GM08714 (cell line): ENCODE measurements around the gene DLGAP4.
"Not testable (repeated sequence)": the region's sequence is repeated elsewhere in the genome, so short reads cannot be mapped to it uniquely, and the experiment has no call there.

ENCODE experiments used
- H3K4me3 ChIP-seq: fragments of 200-500 bp; sonication (Bioruptor generic); 2 replicates; pipeline ENCODE4 v1.5.1; 2014; ENCODE audit warnings: mild to moderate bottlenecking, low read length, inconsistent platforms
- ZNF274 ChIP-seq: IDR thresholded peaks from 2 replicates; pipeline ENCODE4 v1.6.1; 2012; ENCODE audit warnings: mild to moderate bottlenecking, low read depth, low read length

The DLGAP4 gene

DNA sequence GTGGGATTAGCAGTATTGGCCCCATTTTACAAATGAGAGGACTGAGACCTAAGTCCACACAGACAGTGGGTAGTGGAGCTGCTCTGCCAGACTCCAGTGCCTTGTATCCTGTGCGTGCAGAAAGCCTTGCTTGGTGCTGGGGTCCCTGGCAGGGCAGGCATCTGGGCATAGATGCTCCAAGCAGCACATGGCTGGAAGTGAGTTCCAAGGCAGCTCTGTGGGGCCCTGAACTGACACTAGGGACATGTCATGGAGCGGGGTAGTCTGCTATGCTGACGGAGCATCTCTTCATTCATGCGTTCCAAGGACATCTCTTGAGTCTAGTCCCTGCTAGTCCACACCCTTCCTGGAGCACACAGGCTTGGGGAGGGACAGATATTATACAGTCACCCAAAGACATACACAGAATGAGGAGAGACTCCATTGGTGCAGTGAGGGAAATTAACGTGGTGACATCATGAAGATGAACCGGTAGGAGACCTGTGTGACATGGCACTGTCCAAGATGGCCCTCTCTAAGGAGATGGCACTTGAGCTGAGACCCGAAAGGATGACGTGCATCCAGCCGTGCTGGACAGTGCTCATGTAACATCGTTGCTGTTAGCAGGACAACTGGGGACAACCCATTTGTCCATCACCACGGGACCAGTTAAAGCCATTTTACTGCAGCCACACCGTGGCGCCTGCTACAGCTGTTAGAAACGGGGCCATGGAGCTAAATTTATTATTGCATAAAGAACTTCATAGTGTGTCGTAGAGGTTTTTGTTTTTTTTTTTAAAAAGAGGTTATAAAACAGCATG lies 65.1 kb downstream of the DLGAP4 start:
- TF ChIP-seq ZNF274 = no peak
- H3K4me3 ChIP-seq = no peak overlapping the region

- TF ChIP-seq ZNF274 = no peak
- no peak overlapping the region for H3K4me3 ChIP-seq
These were observed 66.5 kb downstream of the DLGAP4 start for GRCh38 chr20:36372666-36373065.

- no peak for TF ChIP-seq ZNF274
- no peak overlapping the region for H3K4me3 ChIP-seq
These were observed 67.0 kb downstream of the DLGAP4 start for GRCh38 chr20:36373089-36373488.

GRCh38 chr20:36374995-36375394 lies 68.9 kb downstream of the DLGAP4 start:
- no peak overlapping the region for H3K4me3 ChIP-seq
- no peak for TF ChIP-seq ZNF274

DNA sequence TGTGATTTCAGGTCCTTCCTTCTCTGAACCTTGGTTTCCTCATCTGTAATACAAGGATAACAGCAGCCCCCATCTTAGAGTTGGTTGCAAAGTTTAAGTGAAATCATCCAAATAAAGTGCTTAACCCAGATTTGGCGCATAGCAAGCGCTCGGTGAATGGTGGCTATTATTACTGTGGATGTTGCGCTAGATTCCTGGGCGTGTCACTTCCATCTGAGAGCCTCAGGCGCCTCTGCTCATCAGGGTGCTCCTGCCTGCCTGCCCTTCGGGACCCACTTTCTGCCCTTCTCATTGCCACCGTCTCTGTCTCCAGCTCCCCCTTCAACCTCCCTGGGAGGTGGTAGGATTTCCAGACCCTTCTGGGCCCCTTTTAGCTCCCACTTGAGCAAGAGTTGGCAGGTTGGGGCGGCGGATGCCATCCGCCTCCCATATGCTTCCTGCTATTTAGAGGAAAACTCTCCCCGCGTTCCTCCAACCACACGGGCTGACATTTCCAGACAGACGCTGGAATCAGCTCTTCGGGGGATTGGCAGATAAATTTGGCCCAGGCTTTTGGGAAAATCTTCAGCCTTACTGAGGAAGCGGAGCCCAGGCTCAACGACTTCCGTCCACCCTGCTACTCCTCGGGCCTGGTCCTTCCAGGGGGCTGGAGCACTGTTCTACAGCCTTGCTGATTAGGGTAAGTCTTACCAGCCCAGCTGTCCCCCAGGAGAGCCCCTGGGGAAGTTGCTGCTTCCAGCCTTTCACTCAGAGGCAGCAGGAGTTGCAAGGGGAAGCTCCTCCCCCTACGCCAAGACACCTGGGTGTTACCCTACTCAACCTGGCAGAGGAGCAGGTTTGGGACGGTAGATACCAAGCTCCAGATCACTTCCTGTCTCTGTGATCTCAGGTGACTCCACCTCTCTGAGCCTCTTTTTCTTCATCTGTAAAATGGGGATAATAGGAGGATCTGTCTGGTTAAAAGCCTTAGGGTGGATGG lies 71.5 kb downstream of the DLGAP4 start:
- no peak for TF ChIP-seq ZNF274
- no peak overlapping the region for H3K4me3 ChIP-seq

GRCh38 chr20:36378686-36379085 lies 72.5 kb downstream of the DLGAP4 start:
- no peak for TF ChIP-seq ZNF274
- H3K4me3 ChIP-seq = no peak overlapping the region

DNA sequence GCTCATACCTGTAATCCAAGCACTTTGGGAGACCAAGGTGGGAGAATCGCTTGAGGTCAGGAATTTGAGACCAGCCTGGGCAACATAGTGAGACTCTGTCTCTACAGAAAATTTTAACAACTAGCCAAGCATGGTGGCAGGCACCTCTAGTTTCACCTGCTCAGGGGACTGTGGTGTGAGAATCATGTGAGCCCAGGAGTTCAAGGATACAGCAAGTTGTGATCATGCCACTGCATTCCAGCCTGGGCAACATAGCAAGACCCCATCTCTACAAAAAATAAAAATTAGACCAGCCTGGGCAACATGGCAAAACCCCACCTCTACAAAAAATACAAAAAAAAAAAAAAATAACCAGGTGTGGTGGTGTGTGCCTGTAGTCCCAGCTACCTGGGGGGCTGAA lies 73.8 kb downstream of the DLGAP4 start:
- H3K4me3 ChIP-seq = not testable (repeated sequence)

DNA sequence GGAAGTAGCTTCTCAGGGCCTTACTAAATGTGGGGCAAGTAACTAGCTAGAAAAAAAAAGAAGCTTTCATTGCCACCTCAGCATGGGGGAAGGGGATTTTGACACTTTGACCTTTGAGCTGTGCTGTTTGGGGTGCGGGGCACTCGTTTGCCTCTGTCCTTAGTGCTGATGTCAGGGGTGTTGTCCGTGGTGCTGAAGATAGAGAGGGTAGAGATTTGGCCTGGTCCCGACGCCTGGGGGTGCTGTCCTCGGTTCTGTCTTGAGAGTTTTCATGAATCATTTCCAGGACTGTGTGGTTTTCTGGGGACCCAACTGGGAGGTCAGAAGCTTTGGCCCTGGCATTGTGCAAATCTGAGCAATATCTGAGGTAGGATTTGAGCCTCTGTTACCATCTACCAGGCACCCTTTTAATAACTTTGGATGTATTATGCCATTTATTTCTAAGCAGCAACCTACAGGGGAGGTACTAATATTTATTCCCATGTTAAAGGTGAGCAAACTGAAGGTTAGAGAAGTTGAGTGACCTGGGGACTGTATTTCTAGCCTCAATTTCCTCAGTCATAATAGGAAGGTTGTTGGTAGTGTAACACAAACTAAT lies 78.0 kb downstream of the DLGAP4 start:
- H3K4me3 ChIP-seq = no peak overlapping the region
- no peak for TF ChIP-seq ZNF274

- TF ChIP-seq ZNF274 = no peak
- no peak overlapping the region for H3K4me3 ChIP-seq
These were observed 79.4 kb downstream of the DLGAP4 start for GRCh38 chr20:36385503-36385902.

- TF ChIP-seq ZNF274 = no peak
These were observed 80.1 kb downstream of the DLGAP4 start for GRCh38 chr20:36386236-36386635.

GRCh38 chr20:36390269-36390668 lies 84.1 kb downstream of the DLGAP4 start:
- TF ChIP-seq ZNF274 = no peak
- no peak overlapping the region for H3K4me3 ChIP-seq

More at GRCh38 chr20:36386236-36386635, 80.1 kb downstream of the DLGAP4 start:
- H3K4me3 ChIP-seq = no peak overlapping the region

DNA sequence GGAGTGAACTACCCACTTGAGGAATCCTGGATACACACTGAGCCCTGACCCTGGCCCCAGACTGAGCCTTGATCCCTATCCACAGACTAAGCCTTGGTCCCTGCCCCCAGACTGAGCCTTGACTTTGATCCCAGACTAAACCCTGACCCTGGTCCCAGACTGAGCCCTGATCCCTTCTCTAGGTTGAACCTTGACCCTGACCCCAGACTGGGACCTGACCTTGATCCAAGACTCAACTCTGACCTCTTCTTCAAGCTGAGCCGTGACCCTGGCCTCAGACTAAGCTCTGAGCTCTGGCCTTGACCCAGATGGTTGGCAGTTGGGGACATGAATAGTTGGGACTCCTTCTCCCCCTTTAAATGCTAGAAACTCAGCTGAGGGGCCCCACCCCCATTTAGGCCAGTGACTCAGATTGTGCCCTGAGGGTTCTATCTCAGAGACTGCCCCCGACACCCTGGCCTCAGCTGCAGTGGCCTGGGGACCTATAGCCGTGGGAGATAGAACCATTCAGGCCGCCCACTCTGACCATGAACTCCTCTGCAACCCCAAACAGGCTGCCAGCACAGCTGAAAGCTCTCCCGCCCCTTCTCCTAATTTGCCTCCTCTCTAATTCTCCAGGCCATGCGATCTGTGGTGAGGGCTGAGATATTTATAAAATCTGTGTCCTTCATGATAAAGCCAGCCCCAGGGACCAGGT lies 84.7 kb downstream of the DLGAP4 start:
- no peak overlapping the region for H3K4me3 ChIP-seq
- no peak for TF ChIP-seq ZNF274

DNA sequence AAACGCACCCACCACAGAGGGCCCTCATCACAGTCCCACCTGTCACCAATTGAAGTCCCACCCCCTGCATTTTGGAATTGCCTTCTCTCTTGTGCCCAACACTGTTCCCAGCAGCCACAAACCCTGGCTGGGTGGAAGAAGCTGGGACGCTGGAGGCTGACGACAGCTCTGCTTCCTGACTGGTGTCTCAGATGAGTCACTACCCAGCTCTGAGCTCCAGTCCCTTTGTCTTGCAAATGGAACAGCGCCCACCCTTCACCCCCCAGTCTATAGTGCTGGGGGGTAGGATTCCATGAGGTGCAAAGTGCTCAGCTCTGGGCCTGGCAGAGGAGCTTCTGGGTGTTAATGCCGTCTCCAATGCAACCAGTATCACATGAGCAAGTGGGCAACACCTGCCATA lies 85.3 kb downstream of the DLGAP4 start:
- TF ChIP-seq ZNF274 = no peak

DNA sequence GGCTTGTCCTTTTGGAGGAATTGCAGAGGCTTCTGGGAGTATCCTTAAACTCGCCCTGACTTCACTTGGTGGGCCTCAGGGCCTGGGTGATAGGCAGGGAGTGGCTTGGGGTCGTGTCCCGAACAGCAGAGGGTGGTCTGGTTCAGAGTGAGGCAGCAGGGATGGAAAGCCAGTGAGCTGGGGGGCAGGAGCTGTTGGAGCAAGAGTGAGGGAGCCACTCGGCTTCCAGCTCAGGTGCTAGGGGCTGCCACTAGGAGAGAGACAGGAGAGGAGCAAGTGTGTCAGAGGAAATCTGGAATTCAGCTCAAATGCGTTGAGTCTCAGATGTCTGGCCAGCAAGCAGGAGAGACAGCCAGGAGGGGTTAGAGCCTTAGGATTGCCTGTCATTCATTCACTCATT lies 85.8 kb downstream of the DLGAP4 start:
- TF ChIP-seq ZNF274 = no peak
- H3K4me3 ChIP-seq = no peak overlapping the region

More for the DNA sequence above, 85.3 kb downstream of the DLGAP4 start:
- no peak overlapping the region for H3K4me3 ChIP-seq

DNA sequence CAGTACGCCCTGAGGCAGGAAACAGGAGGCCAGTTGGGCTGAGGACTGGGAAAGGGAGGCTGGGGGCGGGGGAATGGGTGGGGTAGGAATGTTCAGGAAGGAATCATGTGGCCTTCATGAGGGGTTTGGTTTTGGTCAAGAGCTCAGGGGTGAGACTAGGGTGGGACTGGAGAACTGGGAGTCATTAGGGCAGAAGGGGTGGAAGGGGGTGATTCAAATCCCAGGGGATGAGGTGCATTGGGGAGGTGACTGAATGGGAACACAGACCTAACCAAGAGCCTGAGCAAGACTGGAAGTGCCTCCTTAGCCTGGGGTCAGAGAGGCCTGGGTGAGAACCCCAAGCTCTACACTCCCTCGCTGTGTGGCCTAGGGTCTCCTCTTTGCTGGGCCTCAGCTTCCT lies 86.8 kb downstream of the DLGAP4 start:
- H3K4me3 ChIP-seq = no peak overlapping the region
- no peak for TF ChIP-seq ZNF274
